Measurements from ENCODE around the gene CCDC12. TPM values are rescaled to one million over a fixed set of nuclear protein-coding genes. Genes with fewer than 3 reads are reported as not detected.

Gene CCDC12
- polyA plus RNA-seq, 1 of the 3 experiments (the other 2 are of a cell fraction), result 105 TPM

- no peak overlapping the region for H3K4me2 ChIP-seq
- no peak overlapping the region for H2AFZ ChIP-seq (ENCODE audit: low read depth)
- ChIA-PET CTCF (interaction anchor here (0.9 to 31.0 kb wide), 18 partner anchors 10 to 410 kb away, joined by 3 to 480 read pairs (median 9); partner anchors contain the start of genes MYL3, PTH1R and TMIE), POLR2A (no interaction called here)
- no peaks in the 10 kb centered on the region for H3K9me2 ChIP-seq
- no peaks in the 10 kb centered on the region for H3K27me3 ChIP-seq (ENCODE audit: insufficient read depth)
- WGBS (ENCODE audit: low lambda C conversion rate), result 76% methylated on average over 3 of the region's 6 CpGs
- H3F3A ChIP-seq (replicated peaks; ENCODE audit: insufficient read depth), result no peaks in the 10 kb centered on the region
- TF ChIP-seq REST (IDR thresholded peaks at IDR 0.05; ENCODE audit: low read depth, low read length), result no peak
- no peak for TF ChIP-seq ELF1 (IDR thresholded peaks at IDR 0.05)
- TF ChIP-seq FOXM1 (IDR thresholded peaks at IDR 0.05; ENCODE audit: low read depth), result no peak
- TF ChIP-seq, protein P1, sequence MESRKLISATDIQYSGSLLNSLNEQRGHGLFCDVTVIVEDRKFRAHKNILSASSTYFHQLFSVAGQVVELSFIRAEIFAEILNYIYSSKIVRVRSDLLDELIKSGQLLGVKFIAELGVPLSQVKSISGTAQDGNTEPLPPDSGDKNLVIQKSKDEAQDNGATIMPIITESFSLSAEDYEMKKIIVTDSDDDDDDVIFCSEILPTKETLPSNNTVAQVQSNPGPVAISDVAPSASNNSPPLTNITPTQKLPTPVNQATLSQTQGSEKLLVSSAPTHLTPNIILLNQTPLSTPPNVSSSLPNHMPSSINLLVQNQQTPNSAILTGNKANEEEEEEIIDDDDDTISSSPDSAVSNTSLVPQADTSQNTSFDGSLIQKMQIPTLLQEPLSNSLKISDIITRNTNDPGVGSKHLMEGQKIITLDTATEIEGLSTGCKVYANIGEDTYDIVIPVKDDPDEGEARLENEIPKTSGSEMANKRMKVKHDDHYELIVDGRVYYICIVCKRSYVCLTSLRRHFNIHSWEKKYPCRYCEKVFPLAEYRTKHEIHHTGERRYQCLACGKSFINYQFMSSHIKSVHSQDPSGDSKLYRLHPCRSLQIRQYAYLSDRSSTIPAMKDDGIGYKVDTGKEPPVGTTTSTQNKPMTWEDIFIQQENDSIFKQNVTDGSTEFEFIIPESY (IDR thresholded peaks at IDR 0.05; ENCODE audit: borderline replicate concordance, low read depth), result no peak
- no peak for TF ChIP-seq SMC3 (IDR thresholded peaks at IDR 0.05; ENCODE audit: low read depth, low read length)
- TF ChIP-seq, protein P2, sequence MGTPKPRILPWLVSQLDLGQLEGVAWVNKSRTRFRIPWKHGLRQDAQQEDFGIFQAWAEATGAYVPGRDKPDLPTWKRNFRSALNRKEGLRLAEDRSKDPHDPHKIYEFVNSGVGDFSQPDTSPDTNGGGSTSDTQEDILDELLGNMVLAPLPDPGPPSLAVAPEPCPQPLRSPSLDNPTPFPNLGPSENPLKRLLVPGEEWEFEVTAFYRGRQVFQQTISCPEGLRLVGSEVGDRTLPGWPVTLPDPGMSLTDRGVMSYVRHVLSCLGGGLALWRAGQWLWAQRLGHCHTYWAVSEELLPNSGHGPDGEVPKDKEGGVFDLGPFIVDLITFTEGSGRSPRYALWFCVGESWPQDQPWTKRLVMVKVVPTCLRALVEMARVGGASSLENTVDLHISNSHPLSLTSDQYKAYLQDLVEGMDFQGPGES (IDR thresholded peaks at IDR 0.05; ENCODE audit: low read depth, low read length), result no peak
- TF ChIP-seq YY1 (IDR thresholded peaks at IDR 0.05; ENCODE audit: low read depth), result no peak
- TF ChIP-seq RAD21 (IDR thresholded peaks at IDR 0.05; ENCODE audit: low read length), result no peak
- TF ChIP-seq RFX5 (IDR thresholded peaks at IDR 0.05; ENCODE audit: low read length), result no peak
- no peak for TF ChIP-seq GATA2 (CRISPR knock-in tag; IDR thresholded peaks at IDR 0.05)
- no peak overlapping the region for H3K27ac ChIP-seq (ENCODE audit: low read depth in 2 of 2, low read length in 1 of 2)
- H4K20me1 ChIP-seq (ENCODE audit: insufficient read depth), result no peaks in the 10 kb centered on the region
- no peaks in the 10 kb centered on the region for H3K9me3 ChIP-seq
- no peak overlapping the region for H3K4me3 ChIP-seq (ENCODE audit: low read depth in 2 of 2, low read length in 1 of 2)
- no peaks in the 10 kb centered on the region for H3K79me2 ChIP-seq (ENCODE audit: insufficient read depth)
- no peak for DNase-seq
- no peak overlapping the region for H3K9ac ChIP-seq
- peaks cover 0 to 23% of the 10 kb centered on the region in 2 experiments; a peak in 1 of 4 replicates for H3K4me1 ChIP-seq (ENCODE audit: control insufficient read depth in 1 of 2, insufficient read depth in 2 of 2, low read depth in 1 of 2, low read length in 1 of 2)
- no peaks in the 10 kb centered on the region for H3K36me3 ChIP-seq (replicated peaks in 1 of 2; ENCODE audit: control insufficient read depth in 1 of 2, insufficient read depth in 2 of 2, low read length in 1 of 2)
These were observed 82.3 kb downstream of the CCDC12 start for GRCh38 chr3:46894256-46894655.

DNA sequence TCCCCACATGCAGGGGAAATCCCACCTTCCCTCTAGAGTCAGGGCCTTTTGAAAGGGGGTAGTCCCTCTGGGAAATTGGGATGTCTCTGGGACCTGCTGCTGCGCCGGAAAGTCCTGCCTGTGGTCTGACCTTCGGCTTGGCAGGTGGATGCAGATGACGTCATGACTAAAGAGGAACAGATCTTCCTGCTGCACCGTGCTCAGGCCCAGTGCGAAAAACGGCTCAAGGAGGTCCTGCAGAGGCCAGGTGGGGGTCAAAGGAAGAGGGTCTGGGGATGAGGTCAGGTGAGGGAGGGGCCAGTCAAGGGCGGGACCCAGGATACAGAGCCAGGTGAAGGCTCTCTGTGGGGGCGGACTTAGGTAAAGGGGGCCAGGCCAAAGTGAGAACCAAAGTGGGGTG is 82.8 kb downstream of the CCDC12 start:
- no peak for DNase-seq
- Histone ChIP-seq H3K36me3 (replicated peaks in 1 of 2; ENCODE audit: control insufficient read depth in 1 of 2, insufficient read depth in 2 of 2, low read length in 1 of 2) (no peaks in the 10 kb centered on the region), H3K9ac (no peak overlapping the region), H3K9me3 (no peaks in the 10 kb centered on the region), H3K9me2 (no peaks in the 10 kb centered on the region), H3F3A (replicated peaks; ENCODE audit: insufficient read depth) (no peaks in the 10 kb centered on the region), H2AFZ (ENCODE audit: low read depth) (no peak overlapping the region), H3K4me1 (ENCODE audit: control insufficient read depth in 1 of 2, insufficient read depth in 2 of 2, low read depth in 1 of 2, low read length in 1 of 2) (peaks cover 0 to 20% of the 10 kb centered on the region in 2 experiments; a peak in 1 of 4 replicates), H3K27ac (ENCODE audit: low read depth in 2 of 2, low read length in 1 of 2) (no peak overlapping the region), H3K4me2 (no peak overlapping the region), H3K27me3 (ENCODE audit: insufficient read depth) (no peaks in the 10 kb centered on the region), H3K4me3 (ENCODE audit: low read depth in 2 of 2, low read length in 1 of 2) (no peak overlapping the region), H4K20me1 (ENCODE audit: insufficient read depth) (no peaks in the 10 kb centered on the region), H3K79me2 (ENCODE audit: insufficient read depth) (no peaks in the 10 kb centered on the region)
- ChIA-PET POLR2A (no interaction called here), CTCF (interaction anchor here (1.4 to 31.0 kb wide), 11 partner anchors 9 to 230 kb away, joined by 4 to 480 read pairs (median 26); partner anchors contain the start of genes MYL3, PTH1R and TMIE)
- WGBS (ENCODE audit: low lambda C conversion rate), result 94% methylated on average over 9 of the region's 9 CpGs
- TF ChIP-seq FOXJ3 (CRISPR knock-in tag; IDR thresholded peaks at IDR 0.05) (no peak), YY1 (IDR thresholded peaks at IDR 0.05; ENCODE audit: low read depth) (no peak), CTCF (IDR thresholded peaks at IDR 0.05) (no peak), GATA2 (CRISPR knock-in tag; IDR thresholded peaks at IDR 0.05) (no peak), MXI1 (IDR thresholded peaks at IDR 0.05; ENCODE audit: low read depth, low read length) (no peak), RXRA (IDR thresholded peaks at IDR 0.05; ENCODE audit: borderline replicate concordance, low read depth) (no peak), RCOR1 (IDR thresholded peaks at IDR 0.05; ENCODE audit: low read length) (no peak), JUND (IDR thresholded peaks at IDR 0.05) (no peak), SIN3A (IDR thresholded peaks at IDR 0.05; ENCODE audit: borderline replicate concordance, low read depth, low read length) (no peak), RAD21 (IDR thresholded peaks at IDR 0.05; ENCODE audit: low read length) (no peak), TEAD4 (IDR thresholded peaks at IDR 0.05; ENCODE audit: borderline replicate concordance, insufficient read depth) (no peak)
- TF ChIP-seq, protein P3, sequence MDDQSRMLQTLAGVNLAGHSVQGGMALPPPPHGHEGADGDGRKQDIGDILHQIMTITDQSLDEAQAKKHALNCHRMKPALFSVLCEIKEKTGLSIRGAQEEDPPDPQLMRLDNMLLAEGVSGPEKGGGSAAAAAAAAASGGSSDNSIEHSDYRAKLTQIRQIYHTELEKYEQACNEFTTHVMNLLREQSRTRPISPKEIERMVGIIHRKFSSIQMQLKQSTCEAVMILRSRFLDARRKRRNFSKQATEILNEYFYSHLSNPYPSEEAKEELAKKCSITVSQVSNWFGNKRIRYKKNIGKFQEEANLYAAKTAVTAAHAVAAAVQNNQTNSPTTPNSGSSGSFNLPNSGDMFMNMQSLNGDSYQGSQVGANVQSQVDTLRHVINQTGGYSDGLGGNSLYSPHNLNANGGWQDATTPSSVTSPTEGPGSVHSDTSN (IDR thresholded peaks at IDR 0.05), result no peak

Data from SK-N-SH (cell line).